Measurements from ENCODE around the gene UQCRQ.

Gene UQCRQ

GRCh38 chr5:132890817-132891216 lies 24.4 kb downstream of the UQCRQ start:
- POLR2A ChIA-PET (ENCODE audit: low non-redundant PET), result no interaction called here
- CTCF ChIA-PET, result interaction anchor here (0.6 to 0.7 kb wide), 3 partner anchors 8 to 1377 kb away, joined by 3 read pairs; no protein-coding TSS in a partner anchor
- H3K27ac ChIP-seq, result no peak overlapping the region
- TF ChIP-seq, protein P1, sequence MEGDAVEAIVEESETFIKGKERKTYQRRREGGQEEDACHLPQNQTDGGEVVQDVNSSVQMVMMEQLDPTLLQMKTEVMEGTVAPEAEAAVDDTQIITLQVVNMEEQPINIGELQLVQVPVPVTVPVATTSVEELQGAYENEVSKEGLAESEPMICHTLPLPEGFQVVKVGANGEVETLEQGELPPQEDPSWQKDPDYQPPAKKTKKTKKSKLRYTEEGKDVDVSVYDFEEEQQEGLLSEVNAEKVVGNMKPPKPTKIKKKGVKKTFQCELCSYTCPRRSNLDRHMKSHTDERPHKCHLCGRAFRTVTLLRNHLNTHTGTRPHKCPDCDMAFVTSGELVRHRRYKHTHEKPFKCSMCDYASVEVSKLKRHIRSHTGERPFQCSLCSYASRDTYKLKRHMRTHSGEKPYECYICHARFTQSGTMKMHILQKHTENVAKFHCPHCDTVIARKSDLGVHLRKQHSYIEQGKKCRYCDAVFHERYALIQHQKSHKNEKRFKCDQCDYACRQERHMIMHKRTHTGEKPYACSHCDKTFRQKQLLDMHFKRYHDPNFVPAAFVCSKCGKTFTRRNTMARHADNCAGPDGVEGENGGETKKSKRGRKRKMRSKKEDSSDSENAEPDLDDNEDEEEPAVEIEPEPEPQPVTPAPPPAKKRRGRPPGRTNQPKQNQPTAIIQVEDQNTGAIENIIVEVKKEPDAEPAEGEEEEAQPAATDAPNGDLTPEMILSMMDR (conservative IDR thresholded peaks at IDR 0.05; ENCODE audit: low read depth), result no peak
- no peak for DNase-seq (ENCODE audit: low spot score)

DNA sequence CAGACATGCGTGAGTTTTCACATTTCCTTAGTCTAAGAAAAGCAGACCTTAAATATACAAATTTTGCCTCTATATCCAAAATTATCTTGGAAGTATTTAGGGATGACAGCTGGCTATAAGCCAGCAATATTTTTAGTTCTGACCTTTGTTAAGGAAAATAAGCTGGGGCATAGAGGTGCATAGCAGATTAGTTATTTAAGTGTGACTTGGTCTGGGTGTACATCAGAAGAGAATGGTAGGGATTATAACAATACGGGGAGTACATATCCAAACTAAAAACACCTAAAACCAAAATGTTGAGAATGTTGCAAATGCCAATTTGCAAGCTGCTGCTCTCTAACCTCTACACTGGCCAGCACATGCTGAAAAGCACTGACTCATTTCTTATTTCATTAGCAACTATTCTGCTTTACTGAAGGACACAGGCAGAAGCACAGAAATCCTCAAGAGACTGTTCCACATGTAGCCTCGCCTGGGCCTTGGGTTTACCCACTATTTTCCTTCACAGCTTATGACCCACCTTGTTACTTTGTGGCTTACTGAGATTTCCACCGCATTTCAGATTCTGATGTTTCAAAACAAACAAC lies 29.4 kb downstream of the UQCRQ start:
- DNase-seq (ENCODE audit: low spot score), result no peak
- no peak overlapping the region for H3K27ac ChIP-seq
- ChIA-PET POLR2A (ENCODE audit: low non-redundant PET) (no interaction called here), CTCF (interaction anchor here (0.6 kb wide), 1 partner anchor 8 kb away, joined by 6 read pairs; no protein-coding TSS in a partner anchor)
- TF ChIP-seq, protein P1 (conservative IDR thresholded peaks at IDR 0.05; ENCODE audit: low read depth), result no peak

- TF ChIP-seq, protein P1 (conservative IDR thresholded peaks at IDR 0.05; ENCODE audit: low read depth), result no peak
- DNase-seq (ENCODE audit: low spot score), result no peak
- no peak overlapping the region for H3K27ac ChIP-seq
- POLR2A ChIA-PET (ENCODE audit: low non-redundant PET), result no interaction called here
- CTCF ChIA-PET, result interaction anchor here (0.8 kb wide), 1 partner anchor 510 kb away, joined by 7 read pairs; no protein-coding TSS in a partner anchor
These were observed 30.2 kb downstream of the UQCRQ start for GRCh38 chr5:132896685-132897084.

DNA sequence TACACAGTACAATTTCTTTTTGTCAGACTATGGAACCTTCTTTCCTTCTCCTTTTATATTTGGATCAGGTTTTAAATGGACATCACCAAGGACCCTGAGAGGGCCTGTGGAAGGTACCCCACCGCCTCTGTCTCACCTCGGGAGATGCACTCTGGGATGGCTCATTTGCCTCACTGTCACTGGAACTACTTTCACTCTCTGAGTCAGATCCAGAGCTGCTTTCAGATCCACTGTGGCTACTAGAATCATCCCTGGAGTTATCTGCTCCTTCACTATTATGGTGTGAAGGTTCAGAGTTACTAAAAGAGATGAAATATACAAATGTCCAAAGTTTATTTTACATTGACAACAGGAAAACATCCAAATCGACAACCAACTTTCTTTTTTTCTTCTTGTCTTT lies 31.7 kb downstream of the UQCRQ start:
- no peak overlapping the region for H3K27ac ChIP-seq

DNA sequence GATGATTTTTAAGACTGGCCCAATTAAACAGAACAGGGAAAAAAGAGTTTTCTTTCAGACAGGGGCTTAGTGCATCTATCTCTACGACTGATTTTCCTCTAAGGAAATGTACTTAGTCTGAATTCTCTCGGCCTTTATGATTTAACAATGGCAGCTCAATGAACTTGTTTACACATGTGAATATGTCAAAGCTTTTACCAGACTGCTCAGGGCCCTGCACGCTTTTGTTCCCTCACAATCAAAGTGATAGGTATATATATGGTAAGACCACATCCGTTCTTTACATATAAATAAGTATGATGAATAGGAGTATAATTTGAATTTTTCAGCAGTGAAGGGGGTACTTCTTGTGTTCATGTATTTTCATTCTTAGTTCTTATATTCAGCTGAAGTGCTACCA lies 34.6 kb downstream of the UQCRQ start:
- POLR2A ChIA-PET (ENCODE audit: low non-redundant PET), result no interaction called here
- H3K27ac ChIP-seq, result no peak overlapping the region
- CTCF ChIA-PET, result interaction anchor here (0.7 to 1.3 kb wide), 2 partner anchors 9 to 15 kb away, joined by 3 to 4 read pairs; no protein-coding TSS in a partner anchor
- TF ChIP-seq, protein P1 (conservative IDR thresholded peaks at IDR 0.05; ENCODE audit: low read depth), result no peak
- no peak for DNase-seq (ENCODE audit: low spot score)

More for the DNA sequence above, 31.7 kb downstream of the UQCRQ start:
- ChIA-PET POLR2A (ENCODE audit: low non-redundant PET) (no interaction called here), CTCF (interaction anchor here (0.7 to 1.2 kb wide), 5 partner anchors 7 to 64 kb away, joined by 3 to 5 read pairs (median 4); no protein-coding TSS in a partner anchor)
- TF ChIP-seq, protein P1 (conservative IDR thresholded peaks at IDR 0.05; ENCODE audit: low read depth), result no peak
- no peak for DNase-seq (ENCODE audit: low spot score)

- no peak for DNase-seq (ENCODE audit: low spot score)
- no peak overlapping the region for H3K27ac ChIP-seq
- ChIA-PET CTCF (no interaction called here), POLR2A (ENCODE audit: low non-redundant PET) (no interaction called here)
- TF ChIP-seq, protein P1 (conservative IDR thresholded peaks at IDR 0.05; ENCODE audit: low read depth), result no peak
These were observed 35.3 kb downstream of the UQCRQ start for GRCh38 chr5:132901730-132902129.
